Spleen (tissue), 7 donors: Measurements from ENCODE around the gene C12orf56.
"Not testable (repeated sequence)": the region's sequence is repeated elsewhere in the genome, so short reads cannot be mapped to it uniquely, and the experiment has no call there.

Experiments used
- POLR2A ChIP-seq, 3 donors: fragments of 450-650 bp; IDR thresholded peaks; one replicate each; pipeline ENCODE4 v1.5.1; 2017; ENCODE audit warnings: antibody characterized with exemption in 3 of 3, mild to moderate bottlenecking in 1 of 3
- POLR2AphosphoS5 ChIP-seq, 3 donors: sonication (generic); formaldehyde crosslinking; IDR thresholded peaks; one replicate each; pipeline ENCODE4 v1.5.1; 2017; ENCODE audit warnings: antibody characterized with exemption in 3 of 3
- TF ChIP-seq, protein P1 (sequence below), 11 experiments: fragments of 200-600 bp in 7 of 11; fragments of 450-650 bp in 4 of 11; sonication (generic) in 4 of 11; IDR thresholded peaks in 8 of 11; conservative IDR thresholded peaks in 3 of 11; 1 replicate in 7 of 11; 2 replicates in 4 of 11; pipeline versions ENCODE4 v1.4.0 to v1.8.0; 2016 to 2021; ENCODE audit warnings: antibody characterized with exemption in 11 of 11, inconsistent platforms in 4 of 11, mild to moderate bottlenecking in 1 of 11
- donor health status: DM: no; HTN: no; CAD: no; lungs with moderate emphysema.
- donor health status: DM: no; HTN: no; CAD: no.
- donor health status: DM: no; HTN: no; CAD: no.

DNA sequence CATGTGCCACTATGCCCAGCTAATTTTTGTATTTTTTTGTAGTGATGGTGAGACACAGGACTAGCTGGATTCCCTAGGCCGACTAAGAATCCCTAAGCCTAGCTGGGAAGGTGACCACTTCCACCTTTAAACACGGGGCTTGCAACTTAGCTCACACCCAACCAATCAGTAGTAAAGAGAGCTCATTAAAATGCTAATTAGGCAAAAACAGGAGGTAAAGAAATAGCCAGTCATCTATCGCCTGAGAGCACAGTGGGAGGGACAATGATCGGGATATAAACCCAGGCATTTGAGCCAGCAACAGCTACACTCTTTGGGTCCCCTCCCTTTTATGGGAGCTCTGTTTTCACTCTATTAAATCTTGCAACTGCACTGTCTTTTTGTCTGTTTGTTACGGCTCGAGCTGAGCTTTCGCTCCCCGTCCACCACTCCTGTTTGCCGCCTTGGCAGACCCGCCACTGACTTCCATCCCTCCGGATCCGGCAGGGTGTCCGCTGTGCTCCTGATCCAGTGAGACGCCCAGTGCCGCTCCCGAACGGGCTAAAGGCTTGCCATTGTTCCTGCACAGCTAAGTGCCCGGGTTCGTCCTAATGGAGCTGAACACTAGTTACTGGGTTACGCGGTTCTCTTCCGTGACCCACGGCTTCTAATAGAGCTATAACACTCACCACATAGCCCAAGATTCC lies 70.9 kb downstream of the C12orf56 start:
- TF ChIP-seq, protein P1, sequence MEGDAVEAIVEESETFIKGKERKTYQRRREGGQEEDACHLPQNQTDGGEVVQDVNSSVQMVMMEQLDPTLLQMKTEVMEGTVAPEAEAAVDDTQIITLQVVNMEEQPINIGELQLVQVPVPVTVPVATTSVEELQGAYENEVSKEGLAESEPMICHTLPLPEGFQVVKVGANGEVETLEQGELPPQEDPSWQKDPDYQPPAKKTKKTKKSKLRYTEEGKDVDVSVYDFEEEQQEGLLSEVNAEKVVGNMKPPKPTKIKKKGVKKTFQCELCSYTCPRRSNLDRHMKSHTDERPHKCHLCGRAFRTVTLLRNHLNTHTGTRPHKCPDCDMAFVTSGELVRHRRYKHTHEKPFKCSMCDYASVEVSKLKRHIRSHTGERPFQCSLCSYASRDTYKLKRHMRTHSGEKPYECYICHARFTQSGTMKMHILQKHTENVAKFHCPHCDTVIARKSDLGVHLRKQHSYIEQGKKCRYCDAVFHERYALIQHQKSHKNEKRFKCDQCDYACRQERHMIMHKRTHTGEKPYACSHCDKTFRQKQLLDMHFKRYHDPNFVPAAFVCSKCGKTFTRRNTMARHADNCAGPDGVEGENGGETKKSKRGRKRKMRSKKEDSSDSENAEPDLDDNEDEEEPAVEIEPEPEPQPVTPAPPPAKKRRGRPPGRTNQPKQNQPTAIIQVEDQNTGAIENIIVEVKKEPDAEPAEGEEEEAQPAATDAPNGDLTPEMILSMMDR (IDR thresholded peaks at IDR 0.05 in 8 of 11, conservative IDR thresholded peaks at IDR 0.05 in 3 of 11) = not testable (repeated sequence)
- not testable (repeated sequence) for TF ChIP-seq POLR2A, POLR2AphosphoS5 (IDR thresholded peaks at IDR 0.05)
